Measurements from ENCODE around the gene ARL9. TPM values are rescaled to one million over a fixed set of nuclear protein-coding genes. Genes with fewer than 3 reads are reported as not detected.

ARL9 gene
- polyA plus RNA-seq, 1 donor from 2014 or later = 0.11 TPM

- H3K27ac ChIP-seq (ENCODE audit: low read length) = no peak overlapping the region
- no peak overlapping the region for H3K4me2 ChIP-seq (ENCODE audit: low read length)
- TF ChIP-seq POLR2AphosphoS5 (IDR thresholded peaks at IDR 0.05) = no peak
- TF ChIP-seq EZH2 (IDR thresholded peaks at IDR 0.05; ENCODE audit: borderline replicate concordance, insufficient read depth, low read length, poor library complexity, severe bottlenecking) = no peak
- TF ChIP-seq, protein P1, sequence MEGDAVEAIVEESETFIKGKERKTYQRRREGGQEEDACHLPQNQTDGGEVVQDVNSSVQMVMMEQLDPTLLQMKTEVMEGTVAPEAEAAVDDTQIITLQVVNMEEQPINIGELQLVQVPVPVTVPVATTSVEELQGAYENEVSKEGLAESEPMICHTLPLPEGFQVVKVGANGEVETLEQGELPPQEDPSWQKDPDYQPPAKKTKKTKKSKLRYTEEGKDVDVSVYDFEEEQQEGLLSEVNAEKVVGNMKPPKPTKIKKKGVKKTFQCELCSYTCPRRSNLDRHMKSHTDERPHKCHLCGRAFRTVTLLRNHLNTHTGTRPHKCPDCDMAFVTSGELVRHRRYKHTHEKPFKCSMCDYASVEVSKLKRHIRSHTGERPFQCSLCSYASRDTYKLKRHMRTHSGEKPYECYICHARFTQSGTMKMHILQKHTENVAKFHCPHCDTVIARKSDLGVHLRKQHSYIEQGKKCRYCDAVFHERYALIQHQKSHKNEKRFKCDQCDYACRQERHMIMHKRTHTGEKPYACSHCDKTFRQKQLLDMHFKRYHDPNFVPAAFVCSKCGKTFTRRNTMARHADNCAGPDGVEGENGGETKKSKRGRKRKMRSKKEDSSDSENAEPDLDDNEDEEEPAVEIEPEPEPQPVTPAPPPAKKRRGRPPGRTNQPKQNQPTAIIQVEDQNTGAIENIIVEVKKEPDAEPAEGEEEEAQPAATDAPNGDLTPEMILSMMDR (IDR thresholded peaks at IDR 0.05; ENCODE audit: poor library complexity, severe bottlenecking) = no peak
- TF ChIP-seq TAF1 (IDR thresholded peaks at IDR 0.05; ENCODE audit: low read depth) = no peak
- no peak for TF ChIP-seq REST (IDR thresholded peaks at IDR 0.05; ENCODE audit: borderline replicate concordance)
- no peak for TF ChIP-seq MXI1 (conservative IDR thresholded peaks at IDR 0.05; ENCODE audit: poor library complexity, severe bottlenecking)
- no peak for TF ChIP-seq RAD21 (conservative IDR thresholded peaks at IDR 0.05)
- no peak for TF ChIP-seq SMC3 (conservative IDR thresholded peaks at IDR 0.05; ENCODE audit: poor library complexity)
- TF ChIP-seq EP300 (conservative IDR thresholded peaks at IDR 0.05; ENCODE audit: poor library complexity, severe bottlenecking) = no peak
- H4K20me1 ChIP-seq (ENCODE audit: insufficient read depth) = no peaks in the 10 kb centered on the region
- no peak overlapping the region for H3K9ac ChIP-seq (ENCODE audit: low read length)
- no peak overlapping the region for H2AFZ ChIP-seq (ENCODE audit: low read depth, low read length)
- no peaks in the 10 kb centered on the region for H3K27me3 ChIP-seq (ENCODE audit: insufficient read depth, low read depth, low read length)
- no peaks in the 10 kb centered on the region for H3K9me2 ChIP-seq (ENCODE audit: insufficient read depth, low read length)
- peaks cover 15% of the 10 kb centered on the region for H3K36me3 ChIP-seq (ENCODE audit: insufficient read depth, low read length)
- H3K79me2 ChIP-seq (replicated peaks; ENCODE audit: insufficient read depth, low read length) = no peaks in the 10 kb centered on the region
- no peaks in the 10 kb centered on the region for H3K9me3 ChIP-seq (ENCODE audit: low read length)
- no peaks in the 10 kb centered on the region for H3F3A ChIP-seq (ENCODE audit: insufficient read depth, low read length, poor library complexity, severe bottlenecking)
- no peak overlapping the region for H3K4me3 ChIP-seq (ENCODE audit: low read length)
Measured at GRCh38 chr4:56480691-56481090, 24.9 kb upstream of the ARL9 start.

DNA sequence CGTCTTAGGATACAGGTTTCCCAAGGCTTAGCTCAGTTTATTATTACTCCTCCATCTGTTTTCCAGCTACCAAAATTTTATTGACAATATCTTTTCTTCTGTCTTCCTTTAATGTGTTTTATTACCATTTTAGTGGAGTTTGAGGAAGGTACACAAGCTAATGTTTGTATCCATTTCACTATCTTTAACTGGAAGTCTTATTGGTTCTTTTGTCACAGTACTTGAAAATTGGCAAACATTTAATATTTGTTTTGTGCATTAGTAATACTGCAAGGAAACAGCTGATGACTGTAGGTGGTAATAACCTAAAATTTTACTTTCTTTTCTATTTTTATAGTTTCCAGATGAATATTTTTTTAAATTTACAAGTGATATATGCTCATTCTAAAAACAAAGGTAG, 9.3 kb upstream of the ARL9 start:
- TF ChIP-seq SMC3 (conservative IDR thresholded peaks at IDR 0.05; ENCODE audit: poor library complexity) = no peak
- no peak for TF ChIP-seq EZH2 (IDR thresholded peaks at IDR 0.05; ENCODE audit: borderline replicate concordance, insufficient read depth, low read length, poor library complexity, severe bottlenecking)
- no peak for TF ChIP-seq MXI1 (conservative IDR thresholded peaks at IDR 0.05; ENCODE audit: poor library complexity, severe bottlenecking)
- no peak for TF ChIP-seq POLR2AphosphoS5 (IDR thresholded peaks at IDR 0.05)
- TF ChIP-seq RAD21 (conservative IDR thresholded peaks at IDR 0.05) = no peak
- TF ChIP-seq TAF1 (IDR thresholded peaks at IDR 0.05; ENCODE audit: low read depth) = no peak
- TF ChIP-seq, protein P1 (IDR thresholded peaks at IDR 0.05; ENCODE audit: poor library complexity, severe bottlenecking) = no peak
- TF ChIP-seq EP300 (conservative IDR thresholded peaks at IDR 0.05; ENCODE audit: poor library complexity, severe bottlenecking) = no peak
- TF ChIP-seq REST (IDR thresholded peaks at IDR 0.05; ENCODE audit: borderline replicate concordance) = no peak
- H3K36me3 ChIP-seq (ENCODE audit: insufficient read depth, low read length) = peaks cover 6% of the 10 kb centered on the region
- H4K20me1 ChIP-seq (ENCODE audit: insufficient read depth) = no peaks in the 10 kb centered on the region

More for the DNA sequence above, 9.3 kb upstream of the ARL9 start:
- Histone ChIP-seq H3K4me3 (ENCODE audit: low read length) (no peak overlapping the region), H3F3A (ENCODE audit: insufficient read depth, low read length, poor library complexity, severe bottlenecking) (no peaks in the 10 kb centered on the region), H3K9me2 (ENCODE audit: insufficient read depth, low read length) (no peaks in the 10 kb centered on the region), H3K27me3 (ENCODE audit: insufficient read depth, low read depth, low read length) (no peaks in the 10 kb centered on the region), H3K9me3 (ENCODE audit: low read length) (no peaks in the 10 kb centered on the region), H3K27ac (ENCODE audit: low read length) (no peak overlapping the region), H3K4me2 (ENCODE audit: low read length) (no peak overlapping the region), H3K79me2 (replicated peaks; ENCODE audit: insufficient read depth, low read length) (no peaks in the 10 kb centered on the region), H2AFZ (ENCODE audit: low read depth, low read length) (no peak overlapping the region), H3K9ac (ENCODE audit: low read length) (no peak overlapping the region)
